Measurements from ENCODE around the gene KRT31. TPM values are rescaled to one million over a fixed set of nuclear protein-coding genes. Genes with fewer than 3 reads are reported as not detected.
"Not testable (repeated sequence)": the region's sequence is repeated elsewhere in the genome, so short reads cannot be mapped to it uniquely, and the experiment has no call there.

KRT31 gene
- total RNA-seq, 4 donors from 2014 or later, result not detected

GRCh38 chr17:41363881-41364280 lies 33.5 kb downstream of the KRT31 start:
- H3K4me3 ChIP-seq, result no peak overlapping the region
- 94 to 97% methylated on average over 2 of the region's 2 CpGs for WGBS, 2 donors
- no peak overlapping the region for H3K27ac ChIP-seq
- TF ChIP-seq EP300 (IDR thresholded peaks at IDR 0.05), result no peak
- TF ChIP-seq CTCF (IDR thresholded peaks at IDR 0.05), result no peak
- no peak for TF ChIP-seq POLR2A (IDR thresholded peaks at IDR 0.05)
- no peak for DNase-seq (ENCODE audit: low spot score in 2 of 2)
- no peaks in the 10 kb centered on the region for H3K36me3 ChIP-seq
- peaks cover 0 to 4% (median 0%) of the 10 kb centered on the region in 4 donors for H3K4me1 ChIP-seq
- peaks cover 0 to 4% (median 0%) of the 10 kb centered on the region in 4 donors for H3K9me3 ChIP-seq
- no peaks in the 10 kb centered on the region for H3K27me3 ChIP-seq

- H3K36me3 ChIP-seq, result no peaks in the 10 kb centered on the region
- DNase-seq (ENCODE audit: low spot score in 2 of 2), result no peak
- H3K4me3 ChIP-seq, result no peak overlapping the region
- TF ChIP-seq CTCF (IDR thresholded peaks at IDR 0.05), result no peak
- no peak for TF ChIP-seq POLR2A (IDR thresholded peaks at IDR 0.05)
- TF ChIP-seq EP300 (IDR thresholded peaks at IDR 0.05), result no peak
- no peak overlapping the region for H3K27ac ChIP-seq
- H3K9me3 ChIP-seq, result peaks cover 0 to 8% (median 0%) of the 10 kb centered on the region in 4 donors
- H3K27me3 ChIP-seq, result no peaks in the 10 kb centered on the region
- H3K4me1 ChIP-seq, result no peaks in the 10 kb centered on the region
- 79 to 87% methylated on average over 5 of the region's 5 CpGs for WGBS, 2 donors
These were observed 37.0 kb downstream of the KRT31 start for GRCh38 chr17:41360296-41360995.

DNA sequence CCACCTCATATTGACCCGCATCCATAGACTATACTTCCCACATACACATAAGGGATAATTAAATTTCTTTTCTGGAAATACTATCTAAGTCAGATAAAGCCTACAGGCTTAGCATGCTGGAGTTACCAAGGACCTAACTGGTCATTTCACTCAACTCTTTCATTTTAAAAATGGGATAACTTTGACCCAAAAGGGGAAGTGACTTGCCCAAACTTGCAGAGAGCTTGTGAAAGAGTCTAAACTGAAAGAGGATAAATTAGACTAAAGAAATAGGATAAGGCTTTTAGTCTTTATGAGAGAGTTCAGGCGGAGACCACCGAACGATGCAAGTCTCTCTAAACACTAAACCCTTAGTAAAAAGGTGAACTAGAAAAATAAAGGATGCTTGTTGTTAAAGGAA lies 42.9 kb downstream of the KRT31 start:
- Histone ChIP-seq H3K27me3 (no peaks in the 10 kb centered on the region), H3K9me3 (peaks cover 0 to 4% (median 0%) of the 10 kb centered on the region in 4 donors), H3K4me3 (no peak overlapping the region), H3K4me1 (no peaks in the 10 kb centered on the region), H3K27ac (no peak overlapping the region), H3K36me3 (no peaks in the 10 kb centered on the region)
- no peak for TF ChIP-seq CTCF (IDR thresholded peaks at IDR 0.05)
- no peak for DNase-seq (ENCODE audit: low spot score in 2 of 2)
- WGBS, 2 donors, result 92 to 94% methylated on average over 4 of the region's 4 CpGs

GRCh38 chr17:41352597-41353366 lies 44.6 kb downstream of the KRT31 start:
- H3K27me3 ChIP-seq, result no peaks in the 10 kb centered on the region
- no peak for DNase-seq (ENCODE audit: low spot score in 2 of 2)
- no peak overlapping the region for H3K4me3 ChIP-seq
- TF ChIP-seq POLR2A (IDR thresholded peaks at IDR 0.05) (no peak), CTCF (IDR thresholded peaks at IDR 0.05) (no peak), EP300 (IDR thresholded peaks at IDR 0.05) (no peak)
- no peaks in the 10 kb centered on the region for H3K36me3 ChIP-seq
- no peaks in the 10 kb centered on the region for H3K4me1 ChIP-seq
- H3K27ac ChIP-seq, result no peak overlapping the region
- WGBS, 2 donors, result 80 to 85% methylated on average over 7 of the region's 7 CpGs
- peaks cover 0 to 4% (median 0%) of the 10 kb centered on the region in 4 donors for H3K9me3 ChIP-seq

GRCh38 chr17:41351177-41351576 lies 46.2 kb downstream of the KRT31 start:
- Histone ChIP-seq H3K4me3 (no peak overlapping the region), H3K27me3 (no peaks in the 10 kb centered on the region), H3K4me1 (no peaks in the 10 kb centered on the region), H3K27ac (no peak overlapping the region), H3K36me3 (no peaks in the 10 kb centered on the region), H3K9me3 (peaks cover 0 to 2% (median 0%) of the 10 kb centered on the region in 4 donors)
- DNase-seq (ENCODE audit: low spot score in 2 of 2), result no peak
- 88 to 91% methylated on average over 2 of the region's 2 CpGs for WGBS, 2 donors
- no peak for TF ChIP-seq POLR2A (IDR thresholded peaks at IDR 0.05)

GRCh38 chr17:41350381-41350878 lies 47.0 kb downstream of the KRT31 start, which contains the start of gene KRT33A:
Gene KRT33A, minus strand, starts transcription at chr17:41350828. Its CDS starts 61 bp downstream, at chr17:41350767.
- H3K27me3 ChIP-seq; H3K4me1 ChIP-seq; H3K36me3 ChIP-seq; H3K27ac ChIP-seq; H3K9me3 ChIP-seq; H3K4me3 ChIP-seq; DNase-seq (ENCODE audit: low spot score in 2 of 2): not testable (repeated sequence)
- WGBS, 2 donors, result 89 to 91% methylated on average over 16 of the region's 16 CpGs
